HCT116 (cell line): Measurements from ENCODE around the gene PCMT1. TPM values are rescaled to one million over a fixed set of nuclear protein-coding genes. Genes with fewer than 3 reads are reported as not detected.

Experiments
- ATAC-seq: fragments of 200-7000 bp; cut with Tn5 transposase; 2 replicates; pipeline ENCODE4 v1.9.1; 2020; ENCODE audit warnings: mild to moderate bottlenecking, moderate library complexity
- BruUV-seq: library from RNA; stranded (reverse); fragments of 400-500 nt; replicated peaks from 2 replicates; lab custom pipeline; 2021; lab: Mats Ljungman, UMichigan
- CTCF ChIA-PET: fragments of 300-600 bp; sonication (Branson Sonifier 250); formaldehyde crosslinking; loops from one replicate; lab custom pipeline; 2021; ENCODE audit warnings: antibody characterized with exemption; lab: Charles Lee
- POLR2A ChIA-PET: fragments of 300-600, 350-600 bp; sonication (Branson Sonifier 250); formaldehyde crosslinking; loops from one replicate; lab custom pipeline; 2021; ENCODE audit warnings: antibody characterized with exemption; lab: Charles Lee
- RAD21 ChIA-PET, 2 experiments: fragments of 300-600 bp; sonication (Branson Sonifier 250); formaldehyde crosslinking; loops; one replicate each; lab custom pipeline; 2023; ENCODE audit warnings: low total read pairs in 2 of 2; ENCODE audit not compliant: uncharacterized antibody in 2 of 2, unreplicated experiment in 2 of 2, low non-redundant PET in 1 of 2; lab: Charles Lee
- DNase-seq: peaks from one replicate; pipeline ENCODE4 v3.0.0-alpha.2; 2010; ENCODE audit warnings: low read depth, low spot score
- H2AFZ ChIP-seq: fragments of 200-600 bp; shearing (Covaris generic), sonication (generic); 2 replicates; pipeline ENCODE4 v1.6.1; 2017; ENCODE audit warnings: low read depth, mixed run types, mixed read lengths, antibody characterized with exemption, low read length; ENCODE audit not compliant: poor library complexity, severe bottlenecking
- H3K27ac ChIP-seq: 2 replicates; pipeline ENCODE4 v1.5.1; 2012; ENCODE audit warnings: low read depth, low read length
- H3K27me3 ChIP-seq: fragments of 200-600 bp; sonication (generic); 2 replicates; pipeline ENCODE4 v1.6.1; 2016; ENCODE audit warnings: mixed run types, low read length, mixed read lengths; ENCODE audit not compliant: insufficient read depth
- H3K36me3 ChIP-seq, 2 experiments: fragments of 200-500 bp in 1 of 2; fragments of 200-600 bp in 1 of 2; sonication (Bioruptor generic) in 1 of 2; sonication (generic) in 1 of 2; 2 replicates each; pipeline versions ENCODE4 v1.5.1 to v1.6.1; 2014 to 2016; ENCODE audit warnings: low read length in 2 of 2, inconsistent platforms in 1 of 2, mixed read lengths in 1 of 2, mixed run types in 1 of 2; ENCODE audit not compliant: insufficient read depth in 2 of 2, control insufficient read depth in 1 of 2
- H3K4me1 ChIP-seq, 2 experiments: fragments of 200-600 bp in 1 of 2; sonication (generic) in 1 of 2; 2 replicates each; pipeline versions ENCODE4 v1.5.1 to v1.6.1; 2012 to 2017; ENCODE audit warnings: low read length in 2 of 2, inconsistent platforms in 1 of 2, mild to moderate bottlenecking in 1 of 2, mixed read lengths in 1 of 2, mixed run types in 1 of 2, moderate library complexity in 1 of 2; ENCODE audit not compliant: insufficient read depth in 2 of 2, control insufficient read depth in 1 of 2
- H3K4me2 ChIP-seq: fragments of 200-600 bp; sonication (generic); 2 replicates; pipeline ENCODE4 v1.6.1; 2017; ENCODE audit warnings: mixed run types, low read length, mixed read lengths
- H3K4me3 ChIP-seq, 2 experiments: fragments of 200-600 bp in 1 of 2; sonication (generic) in 1 of 2; replicated peaks in 1 of 2; 2 replicates each; pipeline ENCODE4 v1.5.1; 2011 to 2016; ENCODE audit warnings: low read length in 2 of 2, control low read depth in 1 of 2, low read depth in 1 of 2, mild to moderate bottlenecking in 1 of 2, mixed read lengths in 1 of 2, mixed run types in 1 of 2
- H3K79me2 ChIP-seq: fragments of 200-600 bp; sonication (generic); 2 replicates; pipeline ENCODE4 v1.6.1; 2017; ENCODE audit warnings: mild to moderate bottlenecking, mixed run types, low read length, moderate library complexity, mixed read lengths; ENCODE audit not compliant: insufficient read depth
- H3K9ac ChIP-seq: fragments of 200-600 bp; sonication (generic); 2 replicates; pipeline ENCODE4 v1.6.1; 2016; ENCODE audit warnings: low read length, mixed read lengths
- H3K9me2 ChIP-seq: fragments of 200-600 bp; sonication (generic), shearing (Covaris generic); 2 replicates; pipeline ENCODE4 v1.6.1; 2017; ENCODE audit warnings: mixed run types, mild to moderate bottlenecking, moderate library complexity; ENCODE audit not compliant: insufficient read depth
- H3K9me3 ChIP-seq, 2 experiments: fragments of 200-500 bp in 1 of 2; fragments of 200-600 bp in 1 of 2; sonication (Bioruptor generic) in 1 of 2; sonication (generic) in 1 of 2; 2 replicates each; pipeline ENCODE4 v1.6.1; 2014 to 2017; ENCODE audit warnings: low read length in 2 of 2, mixed read lengths in 2 of 2, inconsistent platforms in 1 of 2, low read depth in 1 of 2, mild to moderate bottlenecking in 1 of 2, mixed run types in 1 of 2, moderate library complexity in 1 of 2; ENCODE audit not compliant: control insufficient read depth in 1 of 2, insufficient read depth in 1 of 2
- H4K20me1 ChIP-seq: fragments of 200-600 bp; sonication (generic), shearing (Covaris generic); 2 replicates; pipeline ENCODE4 v1.6.1; 2017; ENCODE audit warnings: mixed run types, mild to moderate bottlenecking, moderate library complexity; ENCODE audit not compliant: insufficient read depth
- CBX3 ChIP-seq: IDR thresholded peaks from 2 replicates; pipeline ENCODE4 v1.6.1; 2012; ENCODE audit warnings: low read depth
- CEBPB ChIP-seq: IDR thresholded peaks from 2 replicates; pipeline ENCODE4 v1.6.1; 2012; ENCODE audit warnings: low read depth
- EGR1 ChIP-seq: IDR thresholded peaks from 2 replicates; pipeline ENCODE4 v1.6.1; 2012; ENCODE audit warnings: low read depth
- ELF1 ChIP-seq: IDR thresholded peaks from 2 replicates; pipeline ENCODE4 v1.6.1; 2012; ENCODE audit warnings: low read depth, borderline replicate concordance
- EZH2 ChIP-seq: fragments of 200-600 bp; sonication (generic); IDR thresholded peaks from 2 replicates; pipeline ENCODE4 v1.6.1; 2017; ENCODE audit warnings: antibody characterized with exemption, mixed run types
- EZH2phosphoT487 ChIP-seq: fragments of 200-600 bp; IDR thresholded peaks from 2 replicates; pipeline ENCODE4 v1.6.1; 2018; ENCODE audit warnings: antibody characterized with exemption, borderline replicate concordance
- FOSL1 ChIP-seq: IDR thresholded peaks from 2 replicates; pipeline ENCODE4 v1.6.1; 2012; ENCODE audit warnings: low read depth
- JUND ChIP-seq: IDR thresholded peaks from 2 replicates; pipeline ENCODE4 v1.6.1; 2012
- POLR2A ChIP-seq: IDR thresholded peaks from 2 replicates; pipeline ENCODE4 v1.7.0; 2011; ENCODE audit warnings: borderline replicate concordance; ENCODE audit not compliant: insufficient read depth, insufficient read length; ENCODE audit errors: extremely low read depth
- RAD21 ChIP-seq: IDR thresholded peaks from 2 replicates; pipeline ENCODE4 v1.6.1; 2012; ENCODE audit warnings: low read depth, mild to moderate bottlenecking
- SIN3A ChIP-seq: IDR thresholded peaks from 2 replicates; pipeline ENCODE4 v1.6.1; 2012; ENCODE audit warnings: low read depth
- SP1 ChIP-seq: IDR thresholded peaks from 2 replicates; pipeline ENCODE4 v1.6.1; 2012; ENCODE audit warnings: low read depth
- SRF ChIP-seq: IDR thresholded peaks from 2 replicates; pipeline ENCODE4 v1.6.1; 2012; ENCODE audit warnings: low read depth
- TCF7L2 ChIP-seq: IDR thresholded peaks from 2 replicates; pipeline ENCODE4 v1.7.0; 2011; ENCODE audit warnings: borderline replicate concordance, inconsistent platforms; ENCODE audit not compliant: insufficient read depth, insufficient read length; ENCODE audit errors: extremely low read depth
- YY1 ChIP-seq: IDR thresholded peaks from 2 replicates; pipeline ENCODE4 v1.6.1; 2011; ENCODE audit warnings: low read length, low read depth, moderate library complexity, mild to moderate bottlenecking; ENCODE audit not compliant: insufficient replicate concordance; ENCODE audit errors: extremely low read depth
- ZNF274 ChIP-seq: fragments of 200-500 bp; sonication (Bioruptor generic); IDR thresholded peaks from 2 replicates; pipeline ENCODE4 v1.6.1; 2014; ENCODE audit warnings: mild to moderate bottlenecking, low read depth, low read length, inconsistent platforms
- intact Hi-C: fragments of 100-400 bp; cut with micrococcal nuclease; formaldehyde crosslinking; loops from 2 replicates; pipeline ENCODE4 v1.10.0; 2022
- total RNA-seq: library from RNA; stranded (reverse); gene quantifications from one replicate; pipeline ENCODE4 v1.2.1, GENCODE V29; 2021; ENCODE audit not compliant: unreplicated experiment
- TF ChIP-seq, protein P1 (sequence below): IDR thresholded peaks from 2 replicates; pipeline ENCODE4 v1.6.1; 2012
- TF ChIP-seq, protein P2 (sequence below): IDR thresholded peaks from 2 replicates; pipeline ENCODE4 v1.6.1; 2012; ENCODE audit warnings: low read depth
- TF ChIP-seq, protein P3 (sequence below): IDR thresholded peaks from 2 replicates; pipeline ENCODE4 v1.6.1; 2012
- TF ChIP-seq, protein P4 (sequence below), 3 experiments: fragments of 200-600 bp in 1 of 3; sonication (generic) in 1 of 3; IDR thresholded peaks in 2 of 3; conservative IDR thresholded peaks in 1 of 3; 2 replicates each; pipeline ENCODE4 v1.5.1; 2012 to 2017; ENCODE audit warnings: low read depth in 2 of 3, low read length in 2 of 3, antibody characterized with exemption in 1 of 3, borderline replicate concordance in 1 of 3, control low read depth in 1 of 3, mild to moderate bottlenecking in 1 of 3, mixed read lengths in 1 of 3, mixed run types in 1 of 3, moderate library complexity in 1 of 3; ENCODE audit not compliant: insufficient read depth in 1 of 3

Gene PCMT1
- total RNA-seq, 1 experiment from 2014 or later: 86.9 TPM

DNA sequence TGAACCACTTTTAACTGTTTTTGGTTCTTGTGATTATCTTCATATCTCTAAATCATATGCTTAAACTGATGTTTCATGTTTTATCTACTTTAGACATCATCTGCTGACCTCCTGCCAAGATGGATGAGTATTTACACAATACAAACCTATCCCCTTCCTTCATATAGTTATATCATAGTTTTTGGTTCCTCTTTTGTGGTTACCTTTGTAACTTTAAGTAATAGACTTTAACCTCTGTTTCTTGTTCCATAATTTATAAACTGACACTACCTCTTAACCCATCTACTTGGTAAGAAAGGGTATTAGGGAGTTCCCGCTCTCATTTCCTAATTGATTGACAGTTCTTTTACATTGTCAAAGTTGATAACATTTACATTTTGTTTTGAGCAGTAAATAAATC, 11.9 kb downstream of the PCMT1 start:
- Histone ChIP-seq H3K27ac (no peak overlapping the region), H3K9ac (no peak overlapping the region), H3K9me2 (no peaks in the 10 kb centered on the region), H3K27me3 (no peaks in the 10 kb centered on the region), H3K4me3 (no peak overlapping the region), H3K4me2 (no peak overlapping the region), H3K4me1 (peaks cover 0 to 2% of the 10 kb centered on the region in 2 experiments; a peak in 2 of 4 replicates), H4K20me1 (no peaks in the 10 kb centered on the region), H3K36me3 (peaks cover 2 to 6% of the 10 kb centered on the region in 2 experiments; a peak in 2 of 4 replicates), H3K79me2 (peaks cover 86% of the 10 kb centered on the region), H2AFZ (no peak overlapping the region), H3K9me3 (peaks cover 0 to 5% of the 10 kb centered on the region in 2 experiments; a peak in 1 of 4 replicates)
- ChIA-PET CTCF (no interaction called here), RAD21 (no interaction called here), POLR2A (no interaction called here)
- no peak for ATAC-seq
- no peak for DNase-seq
- intact Hi-C loops: no loop called here
- no TSS peak for BruUV-seq
- TF ChIP-seq POLR2A (no peak), SIN3A (no peak), JUND (no peak), FOSL1 (no peak), EGR1 (no peak), TCF7L2 (no peak), ZNF274 (no peak), EZH2 (no peak), CEBPB (no peak), RAD21 (no peak), ELF1 (no peak), YY1 (no peak), SRF (no peak), CBX3 (no peak), EZH2phosphoT487 (no peak), SP1 (no peak)
- TF ChIP-seq, protein P1, sequence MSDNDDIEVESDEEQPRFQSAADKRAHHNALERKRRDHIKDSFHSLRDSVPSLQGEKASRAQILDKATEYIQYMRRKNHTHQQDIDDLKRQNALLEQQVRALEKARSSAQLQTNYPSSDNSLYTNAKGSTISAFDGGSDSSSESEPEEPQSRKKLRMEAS: no peak
- TF ChIP-seq, protein P2, sequence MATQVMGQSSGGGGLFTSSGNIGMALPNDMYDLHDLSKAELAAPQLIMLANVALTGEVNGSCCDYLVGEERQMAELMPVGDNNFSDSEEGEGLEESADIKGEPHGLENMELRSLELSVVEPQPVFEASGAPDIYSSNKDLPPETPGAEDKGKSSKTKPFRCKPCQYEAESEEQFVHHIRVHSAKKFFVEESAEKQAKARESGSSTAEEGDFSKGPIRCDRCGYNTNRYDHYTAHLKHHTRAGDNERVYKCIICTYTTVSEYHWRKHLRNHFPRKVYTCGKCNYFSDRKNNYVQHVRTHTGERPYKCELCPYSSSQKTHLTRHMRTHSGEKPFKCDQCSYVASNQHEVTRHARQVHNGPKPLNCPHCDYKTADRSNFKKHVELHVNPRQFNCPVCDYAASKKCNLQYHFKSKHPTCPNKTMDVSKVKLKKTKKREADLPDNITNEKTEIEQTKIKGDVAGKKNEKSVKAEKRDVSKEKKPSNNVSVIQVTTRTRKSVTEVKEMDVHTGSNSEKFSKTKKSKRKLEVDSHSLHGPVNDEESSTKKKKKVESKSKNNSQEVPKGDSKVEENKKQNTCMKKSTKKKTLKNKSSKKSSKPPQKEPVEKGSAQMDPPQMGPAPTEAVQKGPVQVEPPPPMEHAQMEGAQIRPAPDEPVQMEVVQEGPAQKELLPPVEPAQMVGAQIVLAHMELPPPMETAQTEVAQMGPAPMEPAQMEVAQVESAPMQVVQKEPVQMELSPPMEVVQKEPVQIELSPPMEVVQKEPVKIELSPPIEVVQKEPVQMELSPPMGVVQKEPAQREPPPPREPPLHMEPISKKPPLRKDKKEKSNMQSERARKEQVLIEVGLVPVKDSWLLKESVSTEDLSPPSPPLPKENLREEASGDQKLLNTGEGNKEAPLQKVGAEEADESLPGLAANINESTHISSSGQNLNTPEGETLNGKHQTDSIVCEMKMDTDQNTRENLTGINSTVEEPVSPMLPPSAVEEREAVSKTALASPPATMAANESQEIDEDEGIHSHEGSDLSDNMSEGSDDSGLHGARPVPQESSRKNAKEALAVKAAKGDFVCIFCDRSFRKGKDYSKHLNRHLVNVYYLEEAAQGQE: no peak
- TF ChIP-seq, protein P3, sequence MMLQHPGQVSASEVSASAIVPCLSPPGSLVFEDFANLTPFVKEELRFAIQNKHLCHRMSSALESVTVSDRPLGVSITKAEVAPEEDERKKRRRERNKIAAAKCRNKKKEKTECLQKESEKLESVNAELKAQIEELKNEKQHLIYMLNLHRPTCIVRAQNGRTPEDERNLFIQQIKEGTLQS: no peak
- TF ChIP-seq, protein P4, sequence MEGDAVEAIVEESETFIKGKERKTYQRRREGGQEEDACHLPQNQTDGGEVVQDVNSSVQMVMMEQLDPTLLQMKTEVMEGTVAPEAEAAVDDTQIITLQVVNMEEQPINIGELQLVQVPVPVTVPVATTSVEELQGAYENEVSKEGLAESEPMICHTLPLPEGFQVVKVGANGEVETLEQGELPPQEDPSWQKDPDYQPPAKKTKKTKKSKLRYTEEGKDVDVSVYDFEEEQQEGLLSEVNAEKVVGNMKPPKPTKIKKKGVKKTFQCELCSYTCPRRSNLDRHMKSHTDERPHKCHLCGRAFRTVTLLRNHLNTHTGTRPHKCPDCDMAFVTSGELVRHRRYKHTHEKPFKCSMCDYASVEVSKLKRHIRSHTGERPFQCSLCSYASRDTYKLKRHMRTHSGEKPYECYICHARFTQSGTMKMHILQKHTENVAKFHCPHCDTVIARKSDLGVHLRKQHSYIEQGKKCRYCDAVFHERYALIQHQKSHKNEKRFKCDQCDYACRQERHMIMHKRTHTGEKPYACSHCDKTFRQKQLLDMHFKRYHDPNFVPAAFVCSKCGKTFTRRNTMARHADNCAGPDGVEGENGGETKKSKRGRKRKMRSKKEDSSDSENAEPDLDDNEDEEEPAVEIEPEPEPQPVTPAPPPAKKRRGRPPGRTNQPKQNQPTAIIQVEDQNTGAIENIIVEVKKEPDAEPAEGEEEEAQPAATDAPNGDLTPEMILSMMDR (IDR thresholded peaks at IDR 0.05 in 2 of 3, conservative IDR thresholded peaks at IDR 0.05 in 1 of 3; ENCODE audit: borderline replicate concordance in 1 of 3, insufficient read depth in 1 of 3, low read depth in 2 of 3, low read length in 2 of 3): no peak
